ENCODE results near the gene ST7L. TPM values are rescaled to one million over a fixed set of nuclear protein-coding genes. Genes with fewer than 3 reads are reported as not detected.

ST7L gene
- total RNA-seq, 1 donor from 2014 or later = 21.2 TPM

- no peak for DNase-seq (ENCODE audit: low spot score, unreplicated experiment)
- no peak overlapping the region for H3K4me3 Mint-ChIP-seq (ENCODE audit: low read depth)
- H3K27ac Mint-ChIP-seq = no peak overlapping the region
- TF ChIP-seq, protein P1, sequence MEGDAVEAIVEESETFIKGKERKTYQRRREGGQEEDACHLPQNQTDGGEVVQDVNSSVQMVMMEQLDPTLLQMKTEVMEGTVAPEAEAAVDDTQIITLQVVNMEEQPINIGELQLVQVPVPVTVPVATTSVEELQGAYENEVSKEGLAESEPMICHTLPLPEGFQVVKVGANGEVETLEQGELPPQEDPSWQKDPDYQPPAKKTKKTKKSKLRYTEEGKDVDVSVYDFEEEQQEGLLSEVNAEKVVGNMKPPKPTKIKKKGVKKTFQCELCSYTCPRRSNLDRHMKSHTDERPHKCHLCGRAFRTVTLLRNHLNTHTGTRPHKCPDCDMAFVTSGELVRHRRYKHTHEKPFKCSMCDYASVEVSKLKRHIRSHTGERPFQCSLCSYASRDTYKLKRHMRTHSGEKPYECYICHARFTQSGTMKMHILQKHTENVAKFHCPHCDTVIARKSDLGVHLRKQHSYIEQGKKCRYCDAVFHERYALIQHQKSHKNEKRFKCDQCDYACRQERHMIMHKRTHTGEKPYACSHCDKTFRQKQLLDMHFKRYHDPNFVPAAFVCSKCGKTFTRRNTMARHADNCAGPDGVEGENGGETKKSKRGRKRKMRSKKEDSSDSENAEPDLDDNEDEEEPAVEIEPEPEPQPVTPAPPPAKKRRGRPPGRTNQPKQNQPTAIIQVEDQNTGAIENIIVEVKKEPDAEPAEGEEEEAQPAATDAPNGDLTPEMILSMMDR (IDR thresholded peaks at IDR 0.05; ENCODE audit: unreplicated experiment) = no peak
- H3K9me3 Mint-ChIP-seq (ENCODE audit: low read depth) = no peaks in the 10 kb centered on the region
- no peaks in the 10 kb centered on the region for H3K4me1 Mint-ChIP-seq (ENCODE audit: low read depth)
- peaks cover 89% of the 10 kb centered on the region for H3K27me3 Mint-ChIP-seq
- H3K36me3 Mint-ChIP-seq (ENCODE audit: insufficient read depth) = no peaks in the 10 kb centered on the region
Observed at GRCh38 chr1:112506306-112506705, 112.6 kb downstream of the ST7L start.

DNA sequence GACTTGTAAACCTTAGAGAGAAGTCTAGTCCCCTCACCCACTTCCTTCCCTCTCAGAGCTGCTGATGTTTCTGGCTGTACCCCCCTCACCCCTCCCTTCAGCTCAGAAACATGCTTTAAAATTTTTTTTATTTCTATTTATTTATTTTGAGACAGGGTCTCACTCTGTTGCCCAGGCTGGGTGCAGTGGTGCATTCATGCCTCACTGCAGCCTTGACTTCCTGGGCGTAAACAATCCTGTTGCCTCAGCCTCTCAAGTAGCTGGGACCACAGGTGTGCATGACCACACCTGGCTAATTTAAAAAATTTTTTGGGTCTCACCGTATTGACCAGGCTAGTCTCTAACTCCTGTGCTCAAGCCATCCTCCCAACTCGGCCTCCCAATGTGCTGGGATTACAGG lies 113.1 kb downstream of the ST7L start:
- Mint-ChIP-seq H3K9me3 (ENCODE audit: low read depth) (no peaks in the 10 kb centered on the region), H3K27me3 (peaks cover 89% of the 10 kb centered on the region), H3K4me3 (ENCODE audit: low read depth) (no peak overlapping the region), H3K4me1 (ENCODE audit: low read depth) (no peaks in the 10 kb centered on the region), H3K27ac (no peak overlapping the region), H3K36me3 (ENCODE audit: insufficient read depth) (no peaks in the 10 kb centered on the region)
- DNase-seq (ENCODE audit: low spot score, unreplicated experiment) = no peak
- TF ChIP-seq, protein P1 (IDR thresholded peaks at IDR 0.05; ENCODE audit: unreplicated experiment) = no peak

- Mint-ChIP-seq H3K9me3 (ENCODE audit: low read depth) (no peaks in the 10 kb centered on the region), H3K27ac (no peak overlapping the region), H3K27me3 (peaks cover 85% of the 10 kb centered on the region), H3K4me1 (ENCODE audit: low read depth) (no peaks in the 10 kb centered on the region), H3K4me3 (ENCODE audit: low read depth) (no peak overlapping the region), H3K36me3 (ENCODE audit: insufficient read depth) (no peaks in the 10 kb centered on the region)
- no peak for DNase-seq (ENCODE audit: low spot score, unreplicated experiment)
- TF ChIP-seq, protein P1 (IDR thresholded peaks at IDR 0.05; ENCODE audit: unreplicated experiment) = no peak
Observed at GRCh38 chr1:112505400-112505785, 113.5 kb downstream of the ST7L start.

GRCh38 chr1:112504661-112505399 lies 114.1 kb downstream of the ST7L start:
- H3K36me3 Mint-ChIP-seq (ENCODE audit: insufficient read depth) = no peaks in the 10 kb centered on the region
- TF ChIP-seq, protein P1 (IDR thresholded peaks at IDR 0.05; ENCODE audit: unreplicated experiment) = no peak
- peaks cover 82% of the 10 kb centered on the region for H3K27me3 Mint-ChIP-seq
- no peak for DNase-seq (ENCODE audit: low spot score, unreplicated experiment)
- H3K4me1 Mint-ChIP-seq (ENCODE audit: low read depth) = no peaks in the 10 kb centered on the region
- H3K27ac Mint-ChIP-seq = no peak overlapping the region
- H3K9me3 Mint-ChIP-seq (ENCODE audit: low read depth) = no peaks in the 10 kb centered on the region
- no peak overlapping the region for H3K4me3 Mint-ChIP-seq (ENCODE audit: low read depth)

GRCh38 chr1:112504001-112504660 lies 114.8 kb downstream of the ST7L start:
- H3K27me3 Mint-ChIP-seq = peaks cover 82% of the 10 kb centered on the region
- H3K4me3 Mint-ChIP-seq (ENCODE audit: low read depth) = no peak overlapping the region
- no peaks in the 10 kb centered on the region for H3K4me1 Mint-ChIP-seq (ENCODE audit: low read depth)
- TF ChIP-seq, protein P1 (IDR thresholded peaks at IDR 0.05; ENCODE audit: unreplicated experiment) = no peak
- H3K27ac Mint-ChIP-seq = no peak overlapping the region
- no peak for DNase-seq (ENCODE audit: low spot score, unreplicated experiment)
- H3K9me3 Mint-ChIP-seq (ENCODE audit: low read depth) = no peaks in the 10 kb centered on the region
- no peaks in the 10 kb centered on the region for H3K36me3 Mint-ChIP-seq (ENCODE audit: insufficient read depth)

Measured in progenitor cell of endocrine pancreas (in vitro differentiated cells).